GM12891 (cell line): Measurements from ENCODE around the gene RASA4.
"Not testable (repeated sequence)": the region's sequence is repeated elsewhere in the genome, so short reads cannot be mapped to it uniquely, and the experiment has no call there.

Experiments used
- POLR2A ChIP-seq: IDR thresholded peaks from 2 replicates; pipeline ENCODE4 v1.6.1; 2011; ENCODE audit warnings: low read depth, low read length, control low read depth
- POLR2AphosphoS5 ChIP-seq: IDR thresholded peaks from 2 replicates; pipeline ENCODE4 v1.6.1; 2011; ENCODE audit warnings: low read depth, low read length, control low read depth

- TF ChIP-seq POLR2A, POLR2AphosphoS5: not testable (repeated sequence)
These were observed 33.4 kb upstream of the RASA4 start, which contains the start of gene SPDYE2B for GRCh38 chr7:102649924-102650323.
